H1 (cell line): ENCODE data around the gene THBS3. TPM values are rescaled to one million over a fixed set of nuclear protein-coding genes. Genes with fewer than 3 reads are reported as not detected.

Experiments
- CTCF ChIA-PET: fragments of 300-600 bp; sonication (Branson Sonifier 250); formaldehyde crosslinking; loops from one replicate; lab custom pipeline; 2021; ENCODE audit not compliant: partially characterized antibody; lab: Charles Lee
- POLR2A ChIA-PET: fragments of 300-600 bp; sonication (Branson Sonifier 250); formaldehyde crosslinking; loops from one replicate; lab custom pipeline; 2021; ENCODE audit warnings: inconsistent platforms; ENCODE audit not compliant: partially characterized antibody; lab: Charles Lee
- DNase-seq, 2 experiments: peaks; one replicate each; pipeline versions ENCODE4 v3.0.0 to v3.0.0-alpha.2; 2010 to 2022; ENCODE audit warnings: low spot score in 2 of 2, low read depth in 1 of 2, mixed read lengths in 1 of 2
- FAIRE-seq: peaks from 2 replicates; lab custom pipeline; 2011; peaks lifted over from hg19 to GRCh38; lab: Jason Lieb, UNC
- H2AFZ ChIP-seq: 2 replicates; pipeline ENCODE4 v1.8.1; 2012; ENCODE audit warnings: low read length, inconsistent platforms
- H2AK5ac ChIP-seq: 2 replicates; pipeline ENCODE4 v1.6.1; 2013; ENCODE audit warnings: low read depth, low read length
- H2BK120ac ChIP-seq: replicated peaks from 2 replicates; pipeline ENCODE3; 2013; ENCODE audit warnings: low read depth, low read length, inconsistent platforms
- H2BK12ac ChIP-seq: 2 replicates; pipeline ENCODE4 v1.6.1; 2013; ENCODE audit warnings: low read depth, low read length
- H2BK15ac ChIP-seq: 2 replicates; pipeline ENCODE4 v1.6.1; 2013; ENCODE audit warnings: low read length
- H2BK20ac ChIP-seq: 2 replicates; pipeline ENCODE4 v1.6.1; 2013; ENCODE audit warnings: low read length
- H2BK5ac ChIP-seq: 2 replicates; pipeline ENCODE4 v1.6.1; 2013; ENCODE audit warnings: low read depth, low read length
- H3K14ac ChIP-seq: 2 replicates; pipeline ENCODE4 v1.6.1; 2013; ENCODE audit warnings: inconsistent platforms; ENCODE audit not compliant: insufficient read length
- H3K18ac ChIP-seq: 2 replicates; pipeline ENCODE4 v1.6.1; 2013; ENCODE audit warnings: low read length; ENCODE audit errors: extremely low read depth
- H3K23ac ChIP-seq: 2 replicates; pipeline ENCODE4 v1.6.1; 2013; ENCODE audit warnings: inconsistent platforms; ENCODE audit not compliant: insufficient read length
- H3K23me2 ChIP-seq: 2 replicates; pipeline ENCODE4 v1.6.1; 2013; ENCODE audit warnings: low read depth, low read length
- H3K27ac ChIP-seq: 2 replicates; pipeline ENCODE4 v1.6.1; 2011; ENCODE audit warnings: low read depth, low read length, inconsistent platforms
- H3K27me3 ChIP-seq, 4 experiments: replicated peaks in 1 of 4; 1 replicate in 1 of 4; 2 replicates in 3 of 4; pipeline versions ENCODE4 v1.6.1 to v1.8.1; 2011 to 2013; ENCODE audit warnings: low read length in 3 of 4, mild to moderate bottlenecking in 3 of 4, inconsistent platforms in 2 of 4, mixed read lengths in 2 of 4, moderate library complexity in 1 of 4; ENCODE audit not compliant: control insufficient read depth in 3 of 4, insufficient read depth in 3 of 4; ENCODE audit errors: extremely low read depth in 1 of 4
- H3K36me3 ChIP-seq, 4 experiments: 2 replicates each; pipeline versions ENCODE4 v1.6.1 to v1.8.1; 2011 to 2013; ENCODE audit warnings: mild to moderate bottlenecking in 4 of 4, low read length in 3 of 4, moderate library complexity in 2 of 4, control low read depth in 1 of 4, inconsistent platforms in 1 of 4; ENCODE audit not compliant: insufficient read depth in 4 of 4, control insufficient read depth in 2 of 4
- H3K4ac ChIP-seq: replicated peaks from 2 replicates; pipeline ENCODE3; 2013; ENCODE audit warnings: low read length, low read depth, mixed read lengths, inconsistent platforms; ENCODE audit not compliant: insufficient read length
- H3K4me1 ChIP-seq, 4 experiments: replicated peaks in 1 of 4; 1 replicate in 1 of 4; 2 replicates in 3 of 4; pipeline versions ENCODE4 v1.6.1 to v1.8.1; 2011 to 2013; ENCODE audit warnings: low read length in 3 of 4, inconsistent platforms in 2 of 4, mixed read lengths in 1 of 4; ENCODE audit not compliant: insufficient read depth in 4 of 4, control insufficient read depth in 3 of 4
- H3K4me2 ChIP-seq, 2 experiments: 2 replicates each; pipeline versions ENCODE4 v1.6.1 to v1.8.1; 2011 to 2013; ENCODE audit warnings: low read depth in 2 of 2, low read length in 2 of 2, control low read depth in 1 of 2, inconsistent platforms in 1 of 2, mild to moderate bottlenecking in 1 of 2; ENCODE audit not compliant: insufficient read depth in 1 of 2
- H3K4me3 ChIP-seq, 4 experiments: fragments of 200-600, 300-600 bp in 1 of 4; sonication (generic), shearing (Covaris generic), sonication (Bioruptor Twin) in 1 of 4; 2 replicates each; pipeline versions ENCODE4 v1.5.1 to v1.8.1; 2011 to 2016; ENCODE audit warnings: low read length in 4 of 4, low read depth in 3 of 4, control low read depth in 2 of 4, inconsistent platforms in 2 of 4, mild to moderate bottlenecking in 2 of 4, mixed read lengths in 1 of 4, moderate library complexity in 1 of 4; ENCODE audit not compliant: insufficient read depth in 2 of 4; ENCODE audit errors: extremely low read depth in 1 of 4
- H3K56ac ChIP-seq: replicated peaks from 2 replicates; pipeline ENCODE3; 2013; ENCODE audit warnings: low read depth, mild to moderate bottlenecking, mixed read lengths, low read length, inconsistent platforms; ENCODE audit not compliant: insufficient read length
- H3K79me1 ChIP-seq: 2 replicates; pipeline ENCODE4 v1.6.1; 2013; ENCODE audit warnings: low read depth, low read length, control low read depth
- H3K79me2 ChIP-seq, 2 experiments: 2 replicates each; pipeline versions ENCODE4 v1.6.1 to v1.8.1; 2012 to 2013; ENCODE audit warnings: low read length in 2 of 2, mild to moderate bottlenecking in 2 of 2, inconsistent platforms in 1 of 2; ENCODE audit not compliant: insufficient read depth in 2 of 2, control insufficient read depth in 1 of 2
- H3K9ac ChIP-seq, 4 experiments: replicated peaks in 1 of 4; 1 replicate in 1 of 4; 2 replicates in 3 of 4; pipeline versions ENCODE4 v1.6.1 to v1.8.1; 2011 to 2013; ENCODE audit warnings: low read depth in 3 of 4, low read length in 3 of 4, control low read depth in 2 of 4, mild to moderate bottlenecking in 2 of 4, moderate library complexity in 2 of 4, inconsistent platforms in 1 of 4; ENCODE audit errors: extremely low read depth in 1 of 4
- H3K9me3 ChIP-seq, 2 experiments: 2 replicates each; pipeline versions ENCODE4 v1.6.1 to v1.8.1; 2012 to 2013; ENCODE audit warnings: mild to moderate bottlenecking in 2 of 2, moderate library complexity in 2 of 2, control low read depth in 1 of 2, inconsistent platforms in 1 of 2, low read depth in 1 of 2, low read length in 1 of 2, mixed read lengths in 1 of 2; ENCODE audit not compliant: insufficient read depth in 2 of 2
- H4K20me1 ChIP-seq, 2 experiments: replicated peaks in 1 of 2; 2 replicates each; pipeline versions ENCODE3 to v1.8.1; 2011 to 2013; ENCODE audit warnings: inconsistent platforms in 2 of 2, low read length in 2 of 2, mild to moderate bottlenecking in 1 of 2; ENCODE audit not compliant: insufficient read depth in 2 of 2, control insufficient read depth in 1 of 2
- H4K5ac ChIP-seq: 2 replicates; pipeline ENCODE4 v1.6.1; 2013; ENCODE audit warnings: low read length, low read depth, mixed read lengths, inconsistent platforms; ENCODE audit not compliant: insufficient read length
- H4K8ac ChIP-seq: 2 replicates; pipeline ENCODE4 v1.8.0; 2013; ENCODE audit warnings: mild to moderate bottlenecking, moderate library complexity, low read length, inconsistent platforms; ENCODE audit not compliant: insufficient read depth; ENCODE audit errors: extremely low read depth
- H4K91ac ChIP-seq: replicated peaks from 2 replicates; pipeline ENCODE3; 2013; ENCODE audit warnings: low read length, mixed read lengths, inconsistent platforms; ENCODE audit not compliant: insufficient read length
- CEBPB ChIP-seq: IDR thresholded peaks from 2 replicates; pipeline ENCODE4 v1.6.1; 2012; ENCODE audit warnings: low read depth, low read length
- EP300 ChIP-seq, 2 experiments: IDR thresholded peaks; 1 replicate in 1 of 2; 2 replicates in 1 of 2; pipeline ENCODE4 v1.6.1; 2011 to 2012; ENCODE audit warnings: low read depth in 2 of 2, low read length in 2 of 2, mild to moderate bottlenecking in 2 of 2, borderline replicate concordance in 1 of 2, inconsistent platforms in 1 of 2, moderate library complexity in 1 of 2
- MAFK ChIP-seq: IDR thresholded peaks from 2 replicates; pipeline ENCODE4 v1.6.1; 2012; ENCODE audit warnings: low read depth, mild to moderate bottlenecking, improper control_type of control experiment, low read length
- POLR2A ChIP-seq, 2 experiments: IDR thresholded peaks; 1 replicate in 1 of 2; 2 replicates in 1 of 2; pipeline ENCODE4 v1.6.1; 2011; ENCODE audit warnings: low read depth in 2 of 2, low read length in 2 of 2, mild to moderate bottlenecking in 2 of 2; ENCODE audit errors: control extremely low read depth in 1 of 2
- POLR2AphosphoS5 ChIP-seq: IDR thresholded peaks from 2 replicates; pipeline ENCODE4 v1.6.1; 2011; ENCODE audit warnings: low read depth, low read length
- SIRT6 ChIP-seq: IDR thresholded peaks from one replicate; pipeline ENCODE4 v1.7.1; 2012; ENCODE audit warnings: low read length, inconsistent platforms
- TAF7 ChIP-seq: optimal IDR thresholded peaks from 2 replicates; pipeline ENCODE3; 2011; ENCODE audit warnings: low read depth, mild to moderate bottlenecking, inconsistent platforms, low read length, moderate library complexity, borderline replicate concordance
- WGBS, 2 experiments: shearing (Covaris generic) in 1 of 2; methylation state at CpG; one replicate each; pipeline versions ENCODE4 v1.1.6 to v1.1.7; 2013 to 2015; ENCODE audit warnings: low lambda C conversion rate in 2 of 2, mixed read lengths in 2 of 2, inconsistent platforms in 1 of 2, low coverage in 1 of 2, missing lambda C conversion rate in 1 of 2; ENCODE audit not compliant: insufficient replicate concordance in 2 of 2, insufficient coverage in 1 of 2, insufficient read length in 1 of 2; ENCODE audit errors: extremely low coverage in 1 of 2, missing lambda C conversion rate in 1 of 2; 5-methylcytosine and 5-hydroxymethylcytosine counted together
- polyA plus RNA-seq, 7 experiments: library from polyadenylated mRNA; depleted of rRNA in 3 of 7; stranded (reverse) in 5 of 7; unstranded in 2 of 7; fragments of >200 nt in 5 of 7; fragments of 200-250 nt in 2 of 7; gene quantifications; 1 replicate in 5 of 7; 2 replicates in 1 of 7; 4 replicates in 1 of 7; pipeline versions ENCODE4 v1.2.1 to v1.2.3, GENCODE V29; 2011 to 2013; ENCODE audit warnings: missing spikeins in 2 of 7, mixed read lengths in 2 of 7
- total RNA-seq: library from RNA; stranded (reverse); fragmentation: NEBNext Ultra II Directional; extraction: Animal tissue kit (Norgen Biotek cat#: 25700); gene quantifications from 2 replicates; pipeline ENCODE4 v1.2.1, GENCODE V29; 2021
- TF ChIP-seq, protein P1 (sequence below): IDR thresholded peaks from 2 replicates; pipeline ENCODE4 v1.6.1; 2012; ENCODE audit warnings: inconsistent platforms
- TF ChIP-seq, protein P2 (sequence below), 3 experiments: IDR thresholded peaks; 1 replicate in 2 of 3; 2 replicates in 1 of 3; pipeline versions ENCODE4 v1.5.1 to v1.6.1; 2011; ENCODE audit warnings: low read length in 3 of 3, mild to moderate bottlenecking in 3 of 3, inconsistent platforms in 2 of 3, low read depth in 1 of 3, moderate library complexity in 1 of 3; ENCODE audit not compliant: insufficient read depth in 1 of 3; ENCODE audit errors: control extremely low read depth in 1 of 3

Gene THBS3
- total and polyA plus RNA-seq, 2 of the 8 experiments (the other 6 are each of a cell fraction or from before 2014, with no cell fraction given): 3.0 to 3.5 TPM

DNA sequence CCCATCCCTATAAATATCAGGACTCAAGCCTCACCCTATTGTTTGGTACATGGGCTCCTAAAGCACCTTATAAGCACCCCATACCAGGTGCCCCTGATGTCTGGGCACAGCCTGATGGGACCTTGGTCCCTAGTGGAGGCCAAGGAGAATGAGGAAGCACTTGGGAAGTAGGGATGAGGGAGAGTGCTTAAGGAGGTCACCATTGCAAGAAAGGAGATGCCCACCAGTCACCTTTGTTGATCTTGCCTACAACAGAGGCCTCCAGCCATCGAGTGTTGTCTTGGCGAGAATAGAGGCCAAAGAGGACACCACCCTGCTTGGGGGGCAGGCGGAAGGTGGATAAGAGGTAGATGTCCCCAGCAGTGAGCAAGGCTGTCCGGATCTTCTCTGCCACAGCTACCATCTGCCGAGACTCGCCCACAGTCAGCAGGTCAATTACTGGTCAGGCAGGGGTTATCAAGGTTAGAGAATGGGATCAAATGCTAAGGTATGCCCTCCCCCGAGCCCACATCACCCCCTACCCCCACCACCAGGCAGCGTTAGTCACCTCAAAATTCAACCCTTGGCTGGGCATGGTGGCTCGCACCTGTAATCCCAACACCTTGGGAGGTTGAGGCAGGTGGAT lies 1.6 kb downstream of the THBS3 start:
- Histone ChIP-seq H3K9me3 (no peaks in the 10 kb centered on the region), H3K56ac (no peak overlapping the region), H2BK20ac (no peak overlapping the region), H2BK120ac (no peak overlapping the region), H3K14ac (no peak overlapping the region), H4K8ac (no peak overlapping the region), H4K20me1 (peaks cover 8 to 17% of the 10 kb centered on the region in 2 experiments), H2BK15ac (no peak overlapping the region), H3K4ac (no peak overlapping the region), H3K4me3 (no peak overlapping the region), H3K23ac (no peak overlapping the region), H3K4me1 (peaks cover 3 to 20% (median 12%) of the 10 kb centered on the region in 4 experiments), H3K18ac (no peak overlapping the region), H4K5ac (no peak overlapping the region), H2AK5ac (no peak overlapping the region), H2BK5ac (no peak overlapping the region), H4K91ac (no peak overlapping the region), H3K27ac (no peak overlapping the region), H2BK12ac (no peak overlapping the region), H2AFZ (no peak overlapping the region), H3K79me2 (no peaks in the 10 kb centered on the region), H3K9ac (no peak overlapping the region), H3K23me2 (peaks cover 17% of the 10 kb centered on the region), H3K4me2 (no peak overlapping the region; a peak in 1 of 4 replicates), H3K27me3 (peaks cover 0 to 3% (median 0%) of the 10 kb centered on the region in 4 experiments; a peak in 2 of 7 replicates), H3K36me3 (peaks cover 10 to 35% (median 23%) of the 10 kb centered on the region in 4 experiments), H3K79me1 (no peaks in the 10 kb centered on the region)
- POLR2A ChIA-PET: interaction anchor here (0.9 to 19.4 kb wide), 12 partner anchors 9 to 121 kb away, joined by 3 to 512 read pairs (median 7); partner anchors contain the start of genes ENTREP3, KRTCAP2, SCAMP3 and TRIM46
- 84% methylated on average over 9 of the region's 9 CpGs; no CpG with 5 or more reads in 1 of the 2 experiments for WGBS, 2 experiments
- DNase-seq (peak in 1 of 2 experiments; percentile 52), FAIRE-seq (no peak)
- CTCF ChIA-PET: interaction anchor here (0.6 to 5.7 kb wide), 7 partner anchors 8 to 55 kb away, joined by 3 to 62 read pairs (median 16); partner anchors contain the start of gene SCAMP3
- peak; percentile 21 for TF ChIP-seq TAF7
- TF ChIP-seq, protein P1, sequence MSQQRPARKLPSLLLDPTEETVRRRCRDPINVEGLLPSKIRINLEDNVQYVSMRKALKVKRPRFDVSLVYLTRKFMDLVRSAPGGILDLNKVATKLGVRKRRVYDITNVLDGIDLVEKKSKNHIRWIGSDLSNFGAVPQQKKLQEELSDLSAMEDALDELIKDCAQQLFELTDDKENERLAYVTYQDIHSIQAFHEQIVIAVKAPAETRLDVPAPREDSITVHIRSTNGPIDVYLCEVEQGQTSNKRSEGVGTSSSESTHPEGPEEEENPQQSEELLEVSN: no peak
- peak; percentile 71 for TF ChIP-seq POLR2AphosphoS5
- peak in 1 of 2 experiments; percentile 40; a peak in 1 of 3 replicates for TF ChIP-seq POLR2A (IDR thresholded peaks at IDR 0.05; ENCODE audit: control extremely low read depth in 1 of 2, low read depth in 2 of 2, low read length in 2 of 2)
- TF ChIP-seq EP300 (IDR thresholded peaks at IDR 0.05; ENCODE audit: borderline replicate concordance in 1 of 2, low read depth in 2 of 2, low read length in 2 of 2): no peak
- TF ChIP-seq SIRT6: no peak
- no peak for TF ChIP-seq CEBPB
- TF ChIP-seq, protein P2, sequence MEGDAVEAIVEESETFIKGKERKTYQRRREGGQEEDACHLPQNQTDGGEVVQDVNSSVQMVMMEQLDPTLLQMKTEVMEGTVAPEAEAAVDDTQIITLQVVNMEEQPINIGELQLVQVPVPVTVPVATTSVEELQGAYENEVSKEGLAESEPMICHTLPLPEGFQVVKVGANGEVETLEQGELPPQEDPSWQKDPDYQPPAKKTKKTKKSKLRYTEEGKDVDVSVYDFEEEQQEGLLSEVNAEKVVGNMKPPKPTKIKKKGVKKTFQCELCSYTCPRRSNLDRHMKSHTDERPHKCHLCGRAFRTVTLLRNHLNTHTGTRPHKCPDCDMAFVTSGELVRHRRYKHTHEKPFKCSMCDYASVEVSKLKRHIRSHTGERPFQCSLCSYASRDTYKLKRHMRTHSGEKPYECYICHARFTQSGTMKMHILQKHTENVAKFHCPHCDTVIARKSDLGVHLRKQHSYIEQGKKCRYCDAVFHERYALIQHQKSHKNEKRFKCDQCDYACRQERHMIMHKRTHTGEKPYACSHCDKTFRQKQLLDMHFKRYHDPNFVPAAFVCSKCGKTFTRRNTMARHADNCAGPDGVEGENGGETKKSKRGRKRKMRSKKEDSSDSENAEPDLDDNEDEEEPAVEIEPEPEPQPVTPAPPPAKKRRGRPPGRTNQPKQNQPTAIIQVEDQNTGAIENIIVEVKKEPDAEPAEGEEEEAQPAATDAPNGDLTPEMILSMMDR (IDR thresholded peaks at IDR 0.05; ENCODE audit: control extremely low read depth in 1 of 3, insufficient read depth in 1 of 3, low read depth in 1 of 3, low read length in 3 of 3): no peak
- TF ChIP-seq MAFK: no peak
